C4-2B (cell line): Measurements from ENCODE around the gene TACR1.

Source experiments
- CTCF ChIP-seq: fragments of 450-650 bp; conservative IDR thresholded peaks from 2 replicates; pipeline ENCODE4 v1.5.1; 2017; ENCODE audit warnings: mild to moderate bottlenecking
- ZFX ChIP-seq: fragments of 450-650 bp; IDR thresholded peaks from 2 replicates; pipeline ENCODE4 v1.6.1; 2017

GRCh38 chr2:75182606-75183005, 16.7 kb downstream of the TACR1 start:
- TF ChIP-seq CTCF (no peak), ZFX (no peak)
